Endothelial cell of umbilical vein (primary cell): ENCODE results near the gene SESN3. TPM values are rescaled to one million over a fixed set of nuclear protein-coding genes. Genes with fewer than 3 reads are reported as not detected.

ENCODE experiments used
- BruUV-seq: library from RNA; stranded (reverse); fragments of 400-500 nt; replicated peaks from 2 replicates; lab custom pipeline; 2021; lab: Mats Ljungman, UMichigan
- CTCF ChIA-PET: fragments of 300-600, 350-600 bp; sonication (Branson Sonifier 250); formaldehyde crosslinking; loops from one replicate; lab custom pipeline; 2021; ENCODE audit warnings: antibody characterized with exemption, inconsistent platforms; lab: Charles Lee
- POLR2A ChIA-PET: fragments of 300-600, 350-600 bp; sonication (Branson Sonifier 250); formaldehyde crosslinking; loops from one replicate; lab custom pipeline; 2021; ENCODE audit warnings: antibody characterized with exemption, inconsistent platforms; lab: Charles Lee
- DNase-seq: peaks from one replicate; pipeline ENCODE4 v3.0.0-alpha.2; 2011; ENCODE audit warnings: low read depth, low spot score
- FAIRE-seq: peaks from 2 replicates; lab custom pipeline; 2011; peaks lifted over from hg19 to GRCh38; lab: Jason Lieb, UNC
- H2AFZ ChIP-seq: 2 replicates; pipeline ENCODE4 v1.6.0; 2012; ENCODE audit warnings: low read depth, low read length, control low read depth, inconsistent platforms
- H3K27ac ChIP-seq: 2 replicates; pipeline ENCODE4 v1.5.1; 2011; ENCODE audit warnings: low read depth, mild to moderate bottlenecking, control low read depth, low read length, moderate library complexity; ENCODE audit not compliant: insufficient read depth
- H3K27me3 ChIP-seq, 2 experiments: 2 replicates each; pipeline versions ENCODE4 v1.6.0 to v1.6.1; 2011; ENCODE audit warnings: low read length in 2 of 2, mixed read lengths in 1 of 2; ENCODE audit not compliant: control insufficient read depth in 2 of 2, insufficient read depth in 2 of 2
- H3K36me3 ChIP-seq, 2 experiments: 2 replicates in 1 of 2; 3 replicates in 1 of 2; pipeline ENCODE4 v1.5.1; 2011; ENCODE audit warnings: low read length in 2 of 2, mild to moderate bottlenecking in 1 of 2, moderate library complexity in 1 of 2; ENCODE audit not compliant: control insufficient read depth in 2 of 2, insufficient read depth in 2 of 2; ENCODE audit errors: extremely low read depth in 1 of 2
- H3K4me1 ChIP-seq: 3 replicates; pipeline ENCODE4 v1.5.1; 2011; ENCODE audit warnings: mild to moderate bottlenecking, low read length; ENCODE audit not compliant: control insufficient read depth, insufficient read depth; ENCODE audit errors: extremely low read depth
- H3K4me2 ChIP-seq: 2 replicates; pipeline ENCODE4 v1.6.1; 2011; ENCODE audit warnings: low read length, control low read depth, mixed read lengths; ENCODE audit not compliant: insufficient read depth
- H3K4me3 ChIP-seq, 3 experiments: fragments of 200-600 bp in 1 of 3; sonication (generic), shearing (Covaris generic) in 1 of 3; replicated peaks in 1 of 3; 2 replicates each; pipeline ENCODE4 v1.5.1; 2011 to 2016; ENCODE audit warnings: control low read depth in 3 of 3, low read length in 3 of 3, mild to moderate bottlenecking in 2 of 3, inconsistent platforms in 1 of 3, low read depth in 1 of 3, moderate library complexity in 1 of 3; ENCODE audit not compliant: insufficient read depth in 1 of 3
- H3K79me2 ChIP-seq: 2 replicates; pipeline ENCODE4 v1.6.0; 2012; ENCODE audit warnings: low read length, inconsistent platforms; ENCODE audit not compliant: control insufficient read depth, insufficient read depth
- H3K9ac ChIP-seq: replicated peaks from 2 replicates; pipeline ENCODE3; 2011; ENCODE audit warnings: low read length, control low read depth; ENCODE audit not compliant: insufficient read depth; ENCODE audit errors: extremely low read depth
- H3K9me1 ChIP-seq: replicated peaks from 3 replicates; pipeline ENCODE4 v1.6.0; 2011; ENCODE audit warnings: mild to moderate bottlenecking, low read length; ENCODE audit not compliant: control insufficient read depth, insufficient read depth; ENCODE audit errors: extremely low read depth
- H3K9me3 ChIP-seq: replicated peaks from 2 replicates; pipeline ENCODE4 v1.5.1; 2012; ENCODE audit warnings: low read length, inconsistent platforms; ENCODE audit not compliant: control insufficient read depth, insufficient read depth
- H4K20me1 ChIP-seq: replicated peaks from 2 replicates; pipeline ENCODE3; 2011; ENCODE audit warnings: mild to moderate bottlenecking, low read length; ENCODE audit not compliant: control insufficient read depth, insufficient read depth; ENCODE audit errors: extremely low read depth
- EZH2 ChIP-seq: IDR thresholded peaks from 2 replicates; pipeline ENCODE4 v1.6.1; 2012; ENCODE audit warnings: borderline replicate concordance, low read depth, mild to moderate bottlenecking, moderate library complexity, low read length, inconsistent platforms; ENCODE audit not compliant: severe bottlenecking
- FOS ChIP-seq: IDR thresholded peaks from 2 replicates; pipeline ENCODE4 v1.6.1; 2011; ENCODE audit warnings: mild to moderate bottlenecking, low read length, moderate library complexity, borderline replicate concordance; ENCODE audit not compliant: insufficient read depth
- GATA2 ChIP-seq: IDR thresholded peaks from 2 replicates; pipeline ENCODE4 v1.7.0; 2011; ENCODE audit warnings: low read depth, mild to moderate bottlenecking, moderate library complexity, mixed read lengths, low read length; ENCODE audit not compliant: insufficient read length, insufficient read depth
- JUN ChIP-seq: IDR thresholded peaks from 2 replicates; pipeline ENCODE4 v1.6.1; 2011; ENCODE audit warnings: borderline replicate concordance, low read depth; ENCODE audit not compliant: insufficient read length, insufficient read depth
- MAX ChIP-seq: IDR thresholded peaks from 2 replicates; pipeline ENCODE4 v1.6.1; 2011; ENCODE audit not compliant: insufficient read depth, insufficient read length
- MYC ChIP-seq: IDR thresholded peaks from one replicate; pipeline ENCODE4 v1.6.1; 2011; ENCODE audit warnings: mild to moderate bottlenecking, low read depth, low read length
- POLR2A ChIP-seq: IDR thresholded peaks from 2 replicates; pipeline ENCODE4 v1.6.1; 2012; ENCODE audit warnings: low read depth, mild to moderate bottlenecking, control low read depth, low read length
- dilution Hi-C: fragments of 300-500 bp; cut with MboI; formaldehyde crosslinking; loops from one replicate; pipeline ENCODE4 v1.15.0; 2019; ENCODE audit warnings: low sequenced_read_pairs; ENCODE audit not compliant: extremely low pct_ligation_motif_present
- intact Hi-C: fragments of 100-400 bp; cut with micrococcal nuclease; formaldehyde crosslinking; loops from one replicate; pipeline ENCODE4 v1.10.0; 2022
- polyA plus RNA-seq, 4 experiments: library from polyadenylated mRNA; depleted of rRNA in 3 of 4; stranded (reverse) in 3 of 4; unstranded in 1 of 4; fragments of >200 nt; gene quantifications; 2 replicates each; pipeline versions ENCODE4 v1.2.1 to v1.2.3, GENCODE V29; 2011 to 2012; ENCODE audit warnings: missing spikeins in 1 of 4
- total RNA-seq: library from RNA; stranded (reverse); gene quantifications from 2 replicates; pipeline ENCODE4 v1.2.3, GENCODE V29; 2021
- TF ChIP-seq, protein P1 (sequence below), 2 donors: IDR thresholded peaks; 1 replicate in 1 of 2; 2 replicates in 1 of 2; pipeline ENCODE4 v1.5.1; 2011; ENCODE audit warnings: low read length in 2 of 2, mild to moderate bottlenecking in 2 of 2, moderate library complexity in 2 of 2, control low read depth in 1 of 2, inconsistent platforms in 1 of 2, low read depth in 1 of 2; ENCODE audit not compliant: insufficient read depth in 1 of 2; ENCODE audit errors: extremely low read depth in 1 of 2

SESN3 gene
- total and polyA plus RNA-seq, 2 donors (not counting 3 experiments of a cell fraction or from before 2014, with no cell fraction given): 1.6 to 6.9 TPM

- H3K4me1 ChIP-seq: no peaks in the 10 kb centered on the region
- dilution Hi-C loops: no loop called here
- H3K27me3 ChIP-seq: peaks cover 7% of the 10 kb centered on the region in 2 experiments
- no TSS peak for BruUV-seq
- no peaks in the 10 kb centered on the region for H3K9me1 ChIP-seq
- CTCF ChIA-PET: interaction anchor here (1.0 kb wide), 1 partner anchor 39 kb away, joined by 3 read pairs; no protein-coding TSS in a partner anchor
- no peaks in the 10 kb centered on the region for H3K79me2 ChIP-seq
- H2AFZ ChIP-seq: no peak overlapping the region
- H3K36me3 ChIP-seq: no peaks in the 10 kb centered on the region
- H4K20me1 ChIP-seq: no peaks in the 10 kb centered on the region
- TF ChIP-seq, protein P1, sequence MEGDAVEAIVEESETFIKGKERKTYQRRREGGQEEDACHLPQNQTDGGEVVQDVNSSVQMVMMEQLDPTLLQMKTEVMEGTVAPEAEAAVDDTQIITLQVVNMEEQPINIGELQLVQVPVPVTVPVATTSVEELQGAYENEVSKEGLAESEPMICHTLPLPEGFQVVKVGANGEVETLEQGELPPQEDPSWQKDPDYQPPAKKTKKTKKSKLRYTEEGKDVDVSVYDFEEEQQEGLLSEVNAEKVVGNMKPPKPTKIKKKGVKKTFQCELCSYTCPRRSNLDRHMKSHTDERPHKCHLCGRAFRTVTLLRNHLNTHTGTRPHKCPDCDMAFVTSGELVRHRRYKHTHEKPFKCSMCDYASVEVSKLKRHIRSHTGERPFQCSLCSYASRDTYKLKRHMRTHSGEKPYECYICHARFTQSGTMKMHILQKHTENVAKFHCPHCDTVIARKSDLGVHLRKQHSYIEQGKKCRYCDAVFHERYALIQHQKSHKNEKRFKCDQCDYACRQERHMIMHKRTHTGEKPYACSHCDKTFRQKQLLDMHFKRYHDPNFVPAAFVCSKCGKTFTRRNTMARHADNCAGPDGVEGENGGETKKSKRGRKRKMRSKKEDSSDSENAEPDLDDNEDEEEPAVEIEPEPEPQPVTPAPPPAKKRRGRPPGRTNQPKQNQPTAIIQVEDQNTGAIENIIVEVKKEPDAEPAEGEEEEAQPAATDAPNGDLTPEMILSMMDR (IDR thresholded peaks at IDR 0.05; ENCODE audit: extremely low read depth in 1 of 2, insufficient read depth in 1 of 2, low read depth in 1 of 2, low read length in 2 of 2): no peak
- TF ChIP-seq FOS (no peak), JUN (no peak)
- H3K9me3 ChIP-seq: no peaks in the 10 kb centered on the region
- no peak for DNase-seq
- no peak overlapping the region for H3K4me3 ChIP-seq
- intact Hi-C loops: loop anchor here (5.0 kb wide), 1 partner anchor 210 kb away; no protein-coding TSS in a partner anchor
- POLR2A ChIA-PET: no interaction called here
- H3K27ac ChIP-seq: no peak overlapping the region
- no peak overlapping the region for H3K4me2 ChIP-seq
- no peak overlapping the region for H3K9ac ChIP-seq
- peak; percentile 15 for FAIRE-seq
Measured at GRCh38 chr11:95242091-95242844, 11.3 kb upstream of the SESN3 start.

DNA sequence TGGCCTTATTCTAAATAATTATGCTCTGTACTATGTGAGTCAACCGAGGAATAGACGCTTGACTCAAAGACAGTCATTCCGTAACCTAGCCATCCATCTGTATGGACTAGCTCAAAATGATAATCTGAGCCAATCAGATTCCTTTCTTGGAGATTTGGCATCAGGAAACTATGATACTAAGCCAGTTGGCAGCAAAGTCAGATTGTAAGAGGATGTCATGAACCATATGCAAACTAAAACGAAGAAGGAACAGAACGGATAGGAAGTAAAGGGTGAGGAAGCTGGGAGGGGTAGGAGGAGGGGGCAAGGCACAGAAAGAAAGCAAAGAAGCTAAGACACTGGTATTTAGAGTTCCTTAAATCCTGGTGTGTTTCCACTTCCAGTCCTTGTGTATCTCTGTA is 10.7 kb upstream of the SESN3 start:
- H3K9me1 ChIP-seq: no peaks in the 10 kb centered on the region
- CTCF ChIA-PET: no interaction called here
- BruUV-seq: no TSS peak
- no peaks in the 10 kb centered on the region for H4K20me1 ChIP-seq
- no peaks in the 10 kb centered on the region for H3K79me2 ChIP-seq
- DNase-seq: no peak
- POLR2A ChIA-PET: no interaction called here
- no peaks in the 10 kb centered on the region for H3K36me3 ChIP-seq
- no peak overlapping the region for H3K9ac ChIP-seq
- H3K4me2 ChIP-seq: no peak overlapping the region
- H3K4me3 ChIP-seq: no peak overlapping the region
- H3K4me1 ChIP-seq: no peaks in the 10 kb centered on the region
- TF ChIP-seq POLR2A (no peak), JUN (no peak), MYC (no peak), GATA2 (no peak), EZH2 (no peak), FOS (no peak), MAX (no peak)
- TF ChIP-seq, protein P1 (IDR thresholded peaks at IDR 0.05; ENCODE audit: extremely low read depth in 1 of 2, insufficient read depth in 1 of 2, low read depth in 1 of 2, low read length in 2 of 2): no peak
- dilution Hi-C loops: no loop called here
- no peak overlapping the region for H3K27ac ChIP-seq
- intact Hi-C loops: loop anchor here (5.0 kb wide), 1 partner anchor 211 kb away; no protein-coding TSS in a partner anchor
- FAIRE-seq: no peak
- no peaks in the 10 kb centered on the region for H3K9me3 ChIP-seq
- peaks cover 7% of the 10 kb centered on the region in 2 experiments for H3K27me3 ChIP-seq
- H2AFZ ChIP-seq: no peak overlapping the region
